ENCODE results near the gene COL4A2. TPM values are rescaled to one million over a fixed set of nuclear protein-coding genes. Genes with fewer than 3 reads are reported as not detected.

COL4A2 gene
- total RNA-seq, 1 experiment from 2014 or later, result 1.6 TPM

GRCh38 chr13:110521296-110521680, 214.2 kb downstream of the COL4A2 start:
- H3K9me3 ChIP-seq (ENCODE audit: control insufficient read depth in 1 of 2, insufficient read depth in 1 of 2, low read depth in 1 of 2, low read length in 2 of 2), result no peaks in the 10 kb centered on the region
- H3K36me3 ChIP-seq (ENCODE audit: control insufficient read depth in 1 of 2, insufficient read depth in 2 of 2, low read length in 2 of 2), result no peaks in the 10 kb centered on the region
- DNase-seq (ENCODE audit: low read depth, low spot score) (no peak), ATAC-seq (no peak)
- BruUV-seq (replicated peaks), result no TSS peak
- no peak overlapping the region for H3K27ac ChIP-seq (ENCODE audit: low read depth, low read length)
- no peaks in the 10 kb centered on the region for H3K79me2 ChIP-seq (ENCODE audit: insufficient read depth, low read length)
- H3K4me1 ChIP-seq (ENCODE audit: control insufficient read depth in 1 of 2, insufficient read depth in 2 of 2, low read length in 2 of 2), result peaks cover 25 to 32% of the 10 kb centered on the region in 2 experiments
- H3K4me3 ChIP-seq (replicated peaks in 1 of 2; ENCODE audit: low read depth in 1 of 2, low read length in 2 of 2), result no peak overlapping the region
- H3K4me2 ChIP-seq (ENCODE audit: low read length), result no peak overlapping the region
- no peaks in the 10 kb centered on the region for H4K20me1 ChIP-seq (ENCODE audit: insufficient read depth)
- intact Hi-C loops (cut with micrococcal nuclease), result no loop called here
- H3K27me3 ChIP-seq (ENCODE audit: insufficient read depth, low read length), result no peaks in the 10 kb centered on the region
- TF ChIP-seq REST (IDR thresholded peaks at IDR 0.05; ENCODE audit: low read depth) (no peak), SRF (IDR thresholded peaks at IDR 0.05; ENCODE audit: low read depth) (no peak), CBX3 (IDR thresholded peaks at IDR 0.05; ENCODE audit: low read depth) (no peak)
- H3K9ac ChIP-seq (ENCODE audit: low read length), result no peak overlapping the region
- RAD21 ChIA-PET (ENCODE audit: low non-redundant PET in 1 of 2, low total read pairs in 2 of 2, uncharacterized antibody in 2 of 2, unreplicated experiment in 2 of 2), result no interaction called here
- POLR2A ChIA-PET, result no interaction called here
- no peak overlapping the region for H2AFZ ChIP-seq (ENCODE audit: low read depth, low read length, poor library complexity, severe bottlenecking)
- CTCF ChIA-PET, result interaction anchor here (0.8 kb wide), 1 partner anchor 65 kb away, joined by 3 read pairs; no protein-coding TSS in a partner anchor
- no peaks in the 10 kb centered on the region for H3K9me2 ChIP-seq (ENCODE audit: insufficient read depth)

- no peak overlapping the region for H3K4me2 ChIP-seq (ENCODE audit: low read length)
- H4K20me1 ChIP-seq (ENCODE audit: insufficient read depth), result no peaks in the 10 kb centered on the region
- H3K27me3 ChIP-seq (ENCODE audit: insufficient read depth, low read length), result no peaks in the 10 kb centered on the region
- no peaks in the 10 kb centered on the region for H3K79me2 ChIP-seq (ENCODE audit: insufficient read depth, low read length)
- ChIA-PET POLR2A (no interaction called here), CTCF (no interaction called here), RAD21 (ENCODE audit: low non-redundant PET in 1 of 2, low total read pairs in 2 of 2, uncharacterized antibody in 2 of 2, unreplicated experiment in 2 of 2) (no interaction called here)
- intact Hi-C loops (cut with micrococcal nuclease), result no loop called here
- ATAC-seq (no peak), DNase-seq (ENCODE audit: low read depth, low spot score) (no peak)
- no peaks in the 10 kb centered on the region for H3K9me2 ChIP-seq (ENCODE audit: insufficient read depth)
- no peaks in the 10 kb centered on the region for H3K9me3 ChIP-seq (ENCODE audit: control insufficient read depth in 1 of 2, insufficient read depth in 1 of 2, low read depth in 1 of 2, low read length in 2 of 2)
- no peak overlapping the region for H3K27ac ChIP-seq (ENCODE audit: low read depth, low read length)
- no peaks in the 10 kb centered on the region for H3K36me3 ChIP-seq (ENCODE audit: control insufficient read depth in 1 of 2, insufficient read depth in 2 of 2, low read length in 2 of 2)
- H3K4me1 ChIP-seq (ENCODE audit: control insufficient read depth in 1 of 2, insufficient read depth in 2 of 2, low read length in 2 of 2), result peaks cover 32 to 38% of the 10 kb centered on the region in 2 experiments
- TF ChIP-seq ZBTB33 (IDR thresholded peaks at IDR 0.05; ENCODE audit: extremely low read depth, insufficient replicate concordance, low read length) (no peak), JUND (IDR thresholded peaks at IDR 0.05) (no peak)
- H3K9ac ChIP-seq (ENCODE audit: low read length), result no peak overlapping the region
- H3K4me3 ChIP-seq (replicated peaks in 1 of 2; ENCODE audit: low read depth in 1 of 2, low read length in 2 of 2), result no peak overlapping the region
- no peak overlapping the region for H2AFZ ChIP-seq (ENCODE audit: low read depth, low read length, poor library complexity, severe bottlenecking)
- BruUV-seq (replicated peaks), result no TSS peak
These were observed 214.9 kb downstream of the COL4A2 start for GRCh38 chr13:110521946-110522345.
